OCI-LY7 (cell line): ENCODE results near the gene PKN2. TPM values are rescaled to one million over a fixed set of nuclear protein-coding genes. Genes with fewer than 3 reads are reported as not detected.
A peak's percentile ranks its signal among the peaks of the same experiment; 100 is the strongest.

Experiments used
- BruUV-seq: library from RNA; stranded (reverse); fragments of 400-500 nt; replicated peaks from 2 replicates; lab custom pipeline; 2021; lab: Mats Ljungman, UMichigan
- CTCF ChIA-PET: fragments of 300-600 bp; sonication (Branson Sonifier 250); formaldehyde crosslinking; loops from one replicate; lab custom pipeline; 2022; ENCODE audit warnings: antibody characterized with exemption; ENCODE audit not compliant: unreplicated experiment; lab: Charles Lee
- POLR2A ChIA-PET: fragments of 300-600 bp; sonication (Branson Sonifier 250); formaldehyde crosslinking; loops from one replicate; lab custom pipeline; 2022; ENCODE audit warnings: antibody characterized with exemption; lab: Charles Lee
- DNase-seq: peaks from one replicate; pipeline ENCODE4 v3.0.0-alpha.2; 2015; ENCODE audit warnings: low spot score
- H2AFZ ChIP-seq: fragments of 200-600 bp; sonication (generic), shearing (Covaris generic); 2 replicates; pipeline ENCODE4 v1.6.1; 2014; ENCODE audit warnings: mild to moderate bottlenecking, antibody characterized with exemption, low read length, moderate library complexity
- H3K27ac ChIP-seq: fragments of 200-600 bp; sonication (generic); 2 replicates; pipeline ENCODE4 v1.5.1; 2014; ENCODE audit warnings: mixed run types, low read depth, mild to moderate bottlenecking, moderate library complexity, low read length, inconsistent platforms; ENCODE audit not compliant: poor library complexity, severe bottlenecking
- H3K36me3 ChIP-seq: fragments of 200-600 bp; sonication (generic); 2 replicates; pipeline ENCODE4 v1.6.1; 2014; ENCODE audit warnings: mild to moderate bottlenecking, antibody characterized with exemption, low read length, moderate library complexity, mixed read lengths; ENCODE audit not compliant: insufficient read depth
- H3K4me1 ChIP-seq: fragments of 200-600 bp; sonication (generic); 2 replicates; pipeline ENCODE4 v1.5.1; 2014; ENCODE audit warnings: mild to moderate bottlenecking, low read length; ENCODE audit not compliant: insufficient read depth, poor library complexity, severe bottlenecking
- H3K4me2 ChIP-seq: fragments of 200-600 bp; sonication (generic); 2 replicates; pipeline ENCODE4 v1.6.1; 2014; ENCODE audit warnings: mild to moderate bottlenecking, low read length
- H3K4me3 ChIP-seq: fragments of 200-600 bp; sonication (generic); 2 replicates; pipeline ENCODE4 v1.5.1; 2014; ENCODE audit warnings: mild to moderate bottlenecking, low read depth, low read length; ENCODE audit not compliant: poor library complexity, severe bottlenecking
- H3K79me2 ChIP-seq: fragments of 200-600 bp; sonication (generic); 2 replicates; pipeline ENCODE4 v1.6.1; 2016; ENCODE audit warnings: low read depth, mild to moderate bottlenecking, low read length, moderate library complexity, mixed read lengths; ENCODE audit not compliant: insufficient read depth
- H3K9me2 ChIP-seq: fragments of 200-600 bp; sonication (generic); 2 replicates; pipeline ENCODE4 v1.6.1; 2016; ENCODE audit warnings: mild to moderate bottlenecking, low read length, mixed read lengths; ENCODE audit not compliant: insufficient read depth
- H3K9me3 ChIP-seq: fragments of 200-600 bp; sonication (generic); 2 replicates; pipeline ENCODE4 v1.6.1; 2014; ENCODE audit warnings: mild to moderate bottlenecking, mixed run types, low read length, mixed read lengths
- H4K20me1 ChIP-seq: fragments of 200-600 bp; sonication (generic); 2 replicates; pipeline ENCODE4 v1.6.1; 2014; ENCODE audit warnings: mild to moderate bottlenecking, antibody characterized with exemption, low read length, moderate library complexity, mixed read lengths; ENCODE audit not compliant: insufficient read depth
- EZH2phosphoT487 ChIP-seq: fragments of 200-600 bp; sonication (generic); IDR thresholded peaks from 2 replicates; pipeline ENCODE4 v1.6.1; 2018; ENCODE audit warnings: low read depth, borderline replicate concordance, mild to moderate bottlenecking, mixed run types, antibody characterized with exemption, low read length, moderate library complexity, mixed read lengths
- intact Hi-C: fragments of 100-400 bp; cut with micrococcal nuclease; formaldehyde crosslinking; loops from one replicate; pipeline ENCODE4 v1.10.0; 2022; ENCODE audit not compliant: unreplicated experiment
- total RNA-seq, 2 experiments: library from RNA; depleted of rRNA in 1 of 2; stranded (reverse); fragments of >200 nt in 1 of 2; shearing (Covaris generic) in 1 of 2; gene quantifications; 2 replicates each; pipeline ENCODE4 v1.2.3, GENCODE V29; 2014 to 2022
- TF ChIP-seq, protein P1 (sequence below): fragments of 200-600 bp; sonication (generic); conservative IDR thresholded peaks from 2 replicates; pipeline ENCODE4 v1.5.1; 2014; ENCODE audit warnings: mild to moderate bottlenecking, antibody characterized with exemption, low read length, moderate library complexity, mixed read lengths

Gene PKN2
- total RNA-seq, 2 experiments from 2014 or later = 22.3 to 28.2 TPM

DNA sequence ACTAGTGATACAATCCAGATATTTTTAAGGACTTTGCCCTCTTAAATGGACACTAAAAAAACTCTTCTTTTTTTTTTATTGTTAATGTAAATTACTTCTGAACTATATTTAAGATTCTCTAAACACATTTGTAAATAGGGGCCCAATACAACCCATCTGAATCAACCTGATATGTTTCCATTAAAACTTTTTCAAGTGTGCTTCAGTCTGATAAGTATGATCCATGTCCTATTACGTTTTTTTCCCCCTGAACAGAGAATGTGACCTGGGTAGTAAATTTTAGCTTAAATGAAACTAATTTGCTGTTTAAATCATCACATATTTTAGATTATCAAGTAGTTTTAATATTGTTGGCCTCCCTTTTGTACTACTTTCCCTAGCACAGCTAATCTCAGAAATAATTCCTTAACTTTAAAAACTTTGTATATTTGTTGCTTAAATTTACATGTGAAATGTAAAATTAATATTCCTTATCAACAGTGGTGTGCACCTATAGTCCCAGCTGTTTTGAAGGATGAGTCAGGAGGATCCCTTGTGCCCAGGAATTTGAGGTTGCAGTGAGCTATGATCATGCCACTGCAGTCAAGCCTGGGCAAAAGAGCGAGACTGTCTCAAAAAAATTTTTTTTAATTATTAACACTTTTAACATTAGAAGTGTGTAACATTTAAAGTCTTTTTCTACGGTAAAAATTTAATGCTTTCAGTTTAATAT lies 3.0 kb upstream of the PKN2 start:
- Histone ChIP-seq H3K27ac (no peak overlapping the region), H3K36me3 (no peaks in the 10 kb centered on the region), H3K4me1 (peaks cover 9% of the 10 kb centered on the region), H3K9me2 (no peaks in the 10 kb centered on the region), H3K4me3 (no peak overlapping the region), H4K20me1 (peaks cover 10% of the 10 kb centered on the region), H3K4me2 (no peak overlapping the region), H3K9me3 (no peaks in the 10 kb centered on the region), H2AFZ (no peak overlapping the region), H3K79me2 (peaks cover 22% of the 10 kb centered on the region)
- intact Hi-C loops = no loop called here
- CTCF ChIA-PET = no interaction called here
- DNase-seq = no peak
- no TSS peak for BruUV-seq
- POLR2A ChIA-PET = interaction anchor here (0.7 kb wide), 1 partner anchor 9 kb away, joined by 3 read pairs; no protein-coding TSS in a partner anchor
- TF ChIP-seq EZH2phosphoT487 = no peak
- TF ChIP-seq, protein P1, sequence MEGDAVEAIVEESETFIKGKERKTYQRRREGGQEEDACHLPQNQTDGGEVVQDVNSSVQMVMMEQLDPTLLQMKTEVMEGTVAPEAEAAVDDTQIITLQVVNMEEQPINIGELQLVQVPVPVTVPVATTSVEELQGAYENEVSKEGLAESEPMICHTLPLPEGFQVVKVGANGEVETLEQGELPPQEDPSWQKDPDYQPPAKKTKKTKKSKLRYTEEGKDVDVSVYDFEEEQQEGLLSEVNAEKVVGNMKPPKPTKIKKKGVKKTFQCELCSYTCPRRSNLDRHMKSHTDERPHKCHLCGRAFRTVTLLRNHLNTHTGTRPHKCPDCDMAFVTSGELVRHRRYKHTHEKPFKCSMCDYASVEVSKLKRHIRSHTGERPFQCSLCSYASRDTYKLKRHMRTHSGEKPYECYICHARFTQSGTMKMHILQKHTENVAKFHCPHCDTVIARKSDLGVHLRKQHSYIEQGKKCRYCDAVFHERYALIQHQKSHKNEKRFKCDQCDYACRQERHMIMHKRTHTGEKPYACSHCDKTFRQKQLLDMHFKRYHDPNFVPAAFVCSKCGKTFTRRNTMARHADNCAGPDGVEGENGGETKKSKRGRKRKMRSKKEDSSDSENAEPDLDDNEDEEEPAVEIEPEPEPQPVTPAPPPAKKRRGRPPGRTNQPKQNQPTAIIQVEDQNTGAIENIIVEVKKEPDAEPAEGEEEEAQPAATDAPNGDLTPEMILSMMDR = no peak

DNA sequence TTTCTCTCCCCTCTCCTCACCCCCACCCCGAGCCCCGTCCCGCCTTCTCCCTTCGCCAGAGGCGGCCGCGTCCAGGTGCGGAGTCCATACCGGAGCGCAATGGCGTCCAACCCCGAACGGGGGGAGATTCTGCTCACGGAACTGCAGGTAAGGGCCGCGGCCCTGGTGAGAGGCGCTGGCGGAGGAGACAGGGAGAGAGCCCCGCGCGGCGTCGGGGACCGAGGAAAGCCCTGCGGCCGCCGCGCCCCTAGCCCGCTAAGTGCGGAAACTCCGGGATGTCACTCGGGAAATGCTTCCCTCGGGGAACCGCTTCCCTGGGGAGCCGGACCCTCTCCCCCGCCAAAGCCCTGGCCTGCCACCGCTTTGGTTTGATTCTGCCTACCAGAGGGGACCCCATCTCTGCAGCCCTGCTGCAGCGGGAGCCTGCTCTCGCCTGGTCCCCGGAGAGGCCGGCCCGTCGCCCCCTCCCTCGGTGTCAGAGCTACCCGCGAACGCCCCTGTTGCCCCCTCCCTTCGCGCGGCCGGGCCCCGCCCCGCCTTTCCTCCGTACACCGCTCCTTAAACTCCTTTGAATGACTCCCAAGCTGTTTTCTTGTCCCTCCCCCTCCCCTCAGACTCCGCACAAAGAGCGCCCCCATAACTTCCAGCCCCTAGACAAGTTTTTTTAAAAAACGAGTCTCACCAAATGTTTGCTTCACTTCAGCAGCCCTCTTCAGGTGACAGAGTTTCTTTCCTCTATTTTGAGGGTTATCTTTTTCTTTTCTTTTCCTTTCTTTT lies 597 bp downstream of the PKN2 start:
- Histone ChIP-seq H3K4me3 (peak overlapping the region; percentile 90), H4K20me1 (peaks cover 27% of the 10 kb centered on the region), H3K9me2 (no peaks in the 10 kb centered on the region), H3K36me3 (peaks cover 19% of the 10 kb centered on the region), H2AFZ (peak overlapping the region; percentile 66), H3K27ac (peak overlapping the region; percentile 87), H3K9me3 (no peaks in the 10 kb centered on the region), H3K4me2 (peak overlapping the region; percentile 91), H3K79me2 (peaks cover 56% of the 10 kb centered on the region), H3K4me1 (peaks cover 20% of the 10 kb centered on the region)
- ChIA-PET POLR2A (interaction anchor here (0.7 to 5.9 kb wide), 17 partner anchors 10 to 1970 kb away, joined by 3 to 43 read pairs (median 4); partner anchors contain the start of gene GTF2B), CTCF (interaction anchor here (1.0 to 1.6 kb wide), 2 partner anchors 9 to 13 kb away, joined by 3 to 4 read pairs; no protein-coding TSS in a partner anchor)
- intact Hi-C loops = loop anchor here (1.0 to 2.0 kb wide), 2 partner anchors 207 to 1350 kb away; partner anchors contain the start of gene GTF2B
- peak; percentile 74 for DNase-seq
- BruUV-seq = no TSS peak
- TF ChIP-seq, protein P1 = peak; percentile 60
- TF ChIP-seq EZH2phosphoT487 = no peak
